Skeletal muscle cell (primary cell): ENCODE measurements around the gene RETN.
"Not testable (repeated sequence)": the region's sequence is repeated elsewhere in the genome, so short reads cannot be mapped to it uniquely, and the experiment has no call there.

Experiments
- DNase-seq: peaks from one replicate; pipeline ENCODE4 v3.0.0-alpha.2; 2010; ENCODE audit warnings: low read depth
- H3K4me3 ChIP-seq: 2 replicates; pipeline ENCODE4 v1.5.1; 2011; ENCODE audit warnings: low read depth, mild to moderate bottlenecking, control low read depth, low read length, moderate library complexity

Gene RETN

DNA sequence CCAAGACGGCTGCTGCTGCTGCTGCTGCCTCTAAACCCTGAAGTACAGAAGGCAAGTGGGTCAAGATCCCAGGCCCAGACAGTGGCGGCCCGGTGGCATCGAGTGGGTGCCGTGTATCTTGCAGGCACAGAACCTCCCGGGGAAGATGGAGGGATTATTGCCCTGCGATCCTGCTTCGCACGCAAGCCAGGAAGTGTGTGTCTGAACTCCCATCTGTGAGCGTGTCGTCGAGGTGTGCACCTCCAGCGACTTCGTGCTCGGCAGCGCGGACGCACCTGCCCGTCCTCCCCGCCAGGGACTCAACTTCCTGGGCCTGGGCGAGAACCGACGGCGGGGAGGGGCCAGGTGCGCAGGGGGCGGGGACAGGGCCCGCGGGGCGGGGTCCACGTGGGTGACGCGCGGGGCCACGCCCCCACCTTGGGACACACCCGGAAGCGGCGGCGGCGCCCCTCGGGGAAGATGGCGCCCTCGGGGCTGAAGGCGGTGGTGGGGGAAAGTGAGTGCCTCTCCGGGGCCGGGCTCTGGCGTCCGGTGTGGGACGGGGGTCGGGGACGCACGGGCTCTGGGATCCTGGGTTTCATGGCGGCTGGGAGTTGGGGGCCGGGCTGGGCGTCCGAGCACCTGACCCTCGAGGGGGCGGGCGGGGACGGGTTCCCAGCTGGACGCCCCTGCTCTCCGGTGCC is 32.0 kb upstream of the RETN start, which contains the start of gene STXBP2:
Gene STXBP2 (plus strand): TSS at position 420 of the 683 bp plus-strand sequence. CDS start 40 bp downstream, at position 460.
- DNase-seq: no peak
- peak within 1 kb of the TSS; percentile 25 for H3K4me3 ChIP-seq

DNA sequence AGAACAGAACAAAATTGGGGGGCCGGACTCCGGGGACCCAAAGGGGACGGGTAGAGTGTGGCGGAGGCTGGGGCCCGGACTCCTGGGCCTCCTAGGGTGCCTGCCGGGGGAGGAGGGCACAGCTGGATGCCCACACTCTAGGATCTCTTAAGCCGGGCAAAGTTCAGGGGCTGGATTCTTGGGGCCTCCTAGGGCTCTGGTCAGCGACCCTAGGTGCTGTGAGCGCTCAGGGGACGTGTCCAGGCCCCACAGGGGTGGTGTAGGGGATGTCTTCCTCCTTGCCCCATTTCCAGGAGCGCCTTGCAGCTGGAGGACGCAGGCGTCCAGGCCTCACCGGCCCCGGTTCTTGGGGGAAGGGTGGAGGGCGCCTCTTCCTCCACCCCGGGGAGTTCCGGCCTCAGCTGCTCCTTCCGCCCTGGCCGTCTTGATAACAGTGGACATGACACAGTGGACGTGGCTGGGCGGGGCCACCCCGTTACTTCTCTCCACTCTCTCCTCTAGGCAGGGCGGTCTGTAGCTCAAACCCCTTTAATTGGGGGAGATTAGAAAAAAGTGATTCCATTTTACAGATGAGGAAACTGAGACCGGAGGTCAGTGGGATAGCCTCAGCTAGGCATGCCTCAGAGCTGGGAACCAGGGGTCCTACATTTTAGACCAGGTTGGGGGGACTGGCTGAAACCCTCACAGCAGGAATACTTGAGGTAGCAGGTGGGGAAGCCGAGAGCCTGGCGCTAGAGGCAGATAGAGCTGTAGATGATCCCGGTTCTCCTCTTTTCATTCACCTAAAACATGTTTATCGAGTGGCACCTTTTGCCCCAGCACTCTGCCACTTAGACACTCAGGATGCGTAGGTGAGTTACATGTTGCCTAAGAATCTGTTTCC is 31.2 kb upstream of the RETN start:
- peak overlapping the region; percentile 25 for H3K4me3 ChIP-seq
- DNase-seq: no peak

DNA sequence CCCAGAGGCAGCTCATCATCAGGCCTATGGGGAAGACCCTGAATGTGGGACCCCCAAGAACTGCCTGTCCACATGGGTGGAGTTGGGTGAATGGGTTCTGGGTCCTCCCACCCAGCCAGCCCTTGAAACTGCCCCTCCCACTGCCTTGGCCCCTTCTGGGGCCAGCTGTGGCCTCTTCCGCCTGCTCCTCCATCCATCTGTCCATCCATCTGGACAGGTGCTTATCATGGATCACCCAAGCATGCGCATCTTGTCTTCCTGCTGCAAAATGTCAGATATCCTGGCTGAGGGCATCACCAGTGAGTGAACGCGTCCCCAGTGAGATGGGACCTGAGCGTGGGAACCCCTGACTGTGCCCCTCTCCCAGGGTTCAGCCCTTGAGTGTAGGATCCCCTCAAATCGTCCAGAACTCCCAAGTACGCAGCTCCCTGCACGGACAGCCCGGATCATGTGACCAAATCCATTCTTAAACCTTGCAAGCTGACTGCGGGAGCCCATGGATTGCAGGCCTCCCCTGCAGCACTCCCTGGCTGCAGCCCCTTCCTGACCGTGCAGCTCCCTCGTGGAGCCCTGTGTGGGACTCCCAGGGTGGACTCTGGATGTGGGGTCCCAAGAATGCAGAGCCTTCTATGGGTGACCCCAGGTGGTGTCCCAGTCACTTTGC is 29.9 kb upstream of the RETN start:
- no peak overlapping the region for H3K4me3 ChIP-seq
- no peak for DNase-seq

DNA sequence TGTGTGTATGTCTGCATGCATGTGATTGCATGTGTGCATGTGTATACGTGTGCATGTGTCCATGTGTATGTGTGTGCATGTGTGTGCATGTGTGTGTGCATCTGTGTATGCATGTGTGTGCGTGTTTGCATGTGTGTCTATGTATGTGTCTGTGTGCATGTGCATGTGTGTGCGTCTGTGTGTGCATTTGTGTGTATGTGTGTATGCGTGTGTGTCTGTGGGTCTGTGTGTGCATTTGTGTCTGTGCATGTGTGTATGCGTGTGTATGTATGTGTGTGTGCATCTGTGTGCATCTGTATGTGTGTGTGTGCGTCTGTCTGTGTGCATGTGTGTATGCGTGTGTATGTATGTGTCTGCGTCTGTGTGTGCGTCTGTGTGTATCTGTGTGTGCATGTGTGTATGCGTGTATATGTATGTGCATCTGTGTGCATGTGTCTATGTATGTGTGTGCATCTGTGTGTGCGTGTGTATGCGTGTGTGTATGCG is 28.9 kb upstream of the RETN start:
- no peak overlapping the region for H3K4me3 ChIP-seq
- no peak for DNase-seq

DNA sequence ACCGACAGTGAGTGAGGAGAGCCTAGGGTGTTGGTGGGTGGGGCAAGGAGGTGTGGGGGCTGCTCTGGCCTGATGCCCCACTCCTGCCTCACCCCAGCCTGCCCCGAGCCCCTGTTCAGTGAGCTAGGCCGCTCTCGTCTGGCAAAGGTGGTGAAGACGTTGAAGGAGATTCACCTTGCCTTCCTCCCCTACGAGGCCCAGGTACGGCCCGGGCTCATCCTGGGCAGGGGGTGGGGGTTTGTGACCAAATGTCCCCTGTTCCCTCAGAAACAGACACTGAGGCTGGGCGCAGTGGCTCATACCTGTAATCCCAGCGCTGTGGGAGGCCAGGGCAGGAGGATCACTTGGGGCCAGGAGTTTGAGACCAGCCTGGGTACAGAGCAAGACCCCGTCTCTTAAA is 28.0 kb upstream of the RETN start:
- no peak for DNase-seq

DNA sequence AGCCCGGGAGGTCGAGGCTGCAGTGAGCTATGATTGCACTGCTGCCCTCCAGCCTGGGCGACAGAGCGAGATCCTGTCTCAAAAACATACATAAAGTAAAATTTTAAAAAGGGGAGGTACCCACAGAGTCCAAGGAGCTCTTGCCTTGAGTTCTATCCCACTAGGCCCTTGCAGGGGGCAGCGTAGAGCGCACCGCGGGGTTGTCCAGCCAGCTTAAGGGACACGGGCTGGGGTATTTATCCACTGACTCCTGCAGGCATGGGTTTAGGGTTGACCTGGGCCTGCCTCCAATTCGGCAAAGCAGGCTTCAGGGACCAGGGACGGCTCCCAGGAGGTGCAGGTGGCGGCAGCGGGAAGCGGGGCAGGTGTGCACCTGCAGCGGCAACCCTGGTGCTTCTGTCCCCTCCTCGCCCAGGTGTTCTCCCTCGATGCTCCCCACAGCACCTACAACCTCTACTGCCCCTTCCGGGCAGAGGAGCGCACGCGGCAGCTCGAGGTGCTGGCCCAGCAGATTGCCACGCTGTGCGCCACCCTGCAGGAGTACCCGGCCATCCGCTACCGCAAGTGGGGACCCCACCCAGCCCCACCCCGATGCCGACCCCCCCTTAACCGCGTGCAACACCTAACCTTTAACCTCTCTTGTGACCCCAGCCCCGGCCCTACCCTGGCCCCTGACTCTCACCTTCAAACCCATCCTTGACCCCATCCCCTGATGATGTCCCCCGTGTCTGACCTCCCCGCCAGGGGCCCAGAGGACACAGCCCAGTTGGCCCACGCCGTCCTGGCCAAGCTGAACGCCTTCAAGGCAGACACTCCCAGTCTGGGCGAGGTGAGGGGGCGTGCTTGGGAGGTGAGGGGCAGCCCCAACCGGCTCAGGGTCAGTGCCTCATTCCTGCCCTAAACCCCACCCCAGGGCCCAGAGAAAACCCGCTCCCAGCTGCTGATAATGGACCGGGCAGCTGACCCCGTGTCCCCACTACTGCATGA is 27.3 kb upstream of the RETN start:
- no peak overlapping the region for H3K4me3 ChIP-seq

More for the DNA sequence above, 28.0 kb upstream of the RETN start:
- H3K4me3 ChIP-seq: no peak overlapping the region

DNA sequence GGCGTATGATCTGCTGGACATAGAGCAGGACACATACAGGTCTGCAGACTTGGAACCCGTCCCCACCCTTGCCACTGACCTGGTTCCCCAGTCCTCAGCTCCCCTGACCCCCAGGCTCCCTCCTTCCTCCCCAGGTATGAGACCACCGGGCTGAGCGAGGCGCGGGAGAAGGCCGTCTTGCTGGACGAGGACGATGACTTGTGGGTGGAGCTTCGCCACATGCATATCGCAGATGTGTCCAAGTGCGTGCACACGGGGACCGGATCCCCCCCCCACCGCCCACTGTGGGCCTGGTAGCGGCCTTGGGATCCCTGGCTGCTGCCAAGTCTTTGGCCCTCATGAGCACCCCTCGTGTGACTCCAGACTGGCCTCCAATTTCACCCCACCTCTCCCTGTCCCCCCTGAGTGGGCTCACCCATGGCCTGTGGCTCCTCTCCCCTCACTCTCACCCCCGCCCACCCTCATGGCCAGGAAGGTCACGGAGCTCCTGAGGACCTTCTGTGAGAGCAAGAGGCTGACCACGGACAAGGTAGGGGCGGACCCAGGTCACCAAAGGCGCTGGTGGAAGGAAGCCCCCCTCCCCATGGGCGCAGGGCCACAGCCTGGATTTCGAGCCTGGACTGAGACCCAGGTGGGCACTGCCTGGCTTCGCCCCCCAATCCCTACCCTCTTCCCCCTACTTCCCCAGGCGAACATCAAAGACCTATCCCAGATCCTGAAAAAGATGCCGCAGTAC is 26.4 kb upstream of the RETN start:
- H3K4me3 ChIP-seq: no peak overlapping the region
- no peak for DNase-seq

More for the DNA sequence above, 27.3 kb upstream of the RETN start:
- DNase-seq: no peak

DNA sequence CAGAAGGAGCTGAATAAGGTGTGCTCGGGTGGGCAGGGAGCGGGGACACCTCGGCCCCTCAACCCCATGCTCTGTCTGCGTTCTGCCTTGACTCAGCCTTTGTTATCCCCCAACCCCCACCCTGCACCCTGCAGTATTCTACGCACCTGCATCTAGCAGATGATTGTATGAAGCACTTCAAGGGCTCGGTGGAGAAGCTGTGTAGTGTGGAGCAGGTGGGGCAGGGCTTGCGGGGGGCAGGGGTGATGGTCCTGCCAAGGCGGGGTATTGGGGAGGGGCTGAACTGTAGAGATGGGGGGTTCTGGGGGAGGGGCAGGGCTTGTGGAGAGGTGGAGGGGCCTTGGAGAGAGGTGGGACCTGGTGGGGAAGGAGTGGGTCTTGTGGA is 25.8 kb upstream of the RETN start:
- no peak for DNase-seq
- no peak overlapping the region for H3K4me3 ChIP-seq

DNA sequence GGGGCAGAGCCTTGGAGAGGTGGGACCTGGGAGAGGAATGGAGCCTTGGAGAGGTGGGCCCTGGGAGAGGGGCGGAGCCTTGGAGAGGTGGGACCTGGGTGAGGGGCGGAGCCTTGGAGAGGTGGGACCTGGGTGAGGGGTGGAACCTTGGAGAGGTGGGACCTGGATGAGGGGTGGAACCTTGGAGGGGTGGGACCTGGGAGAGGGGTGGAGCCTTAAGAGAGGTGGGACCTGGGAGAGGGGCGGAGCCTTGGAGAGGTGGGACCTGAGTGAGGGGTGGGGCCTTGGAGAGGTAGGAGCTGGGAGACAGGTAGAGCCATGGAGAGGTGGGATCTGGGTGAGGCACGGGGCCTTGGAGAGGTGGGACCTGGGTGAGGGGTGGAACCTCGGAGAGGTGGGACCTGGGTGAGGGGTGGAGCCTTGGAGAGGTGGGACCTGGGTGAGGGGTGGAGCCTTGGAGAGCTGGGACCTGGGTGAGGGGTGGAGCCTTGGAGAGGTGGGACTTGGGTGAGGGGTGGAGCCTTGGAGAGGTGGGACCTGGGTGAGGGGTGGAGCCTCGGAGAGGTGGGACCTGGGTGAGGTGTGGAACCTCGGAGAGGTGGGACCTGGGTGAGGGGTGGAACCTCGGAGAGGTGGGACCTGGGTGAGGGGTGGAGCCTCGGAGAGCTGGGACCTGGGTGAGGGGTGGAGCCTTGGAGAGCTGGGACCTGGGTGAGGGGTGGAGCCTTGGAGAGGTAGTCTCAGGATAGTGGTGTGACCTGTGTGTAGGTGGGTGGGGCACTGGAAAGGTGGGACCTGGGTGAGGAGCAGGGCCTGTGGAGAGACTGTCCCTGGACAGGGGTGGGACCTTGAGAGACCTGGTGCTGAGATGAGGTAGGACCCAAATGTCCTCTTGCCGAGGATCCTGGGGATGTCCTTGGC is 25.0 kb upstream of the RETN start:
- not testable (repeated sequence) for H3K4me3 ChIP-seq, DNase-seq

DNA sequence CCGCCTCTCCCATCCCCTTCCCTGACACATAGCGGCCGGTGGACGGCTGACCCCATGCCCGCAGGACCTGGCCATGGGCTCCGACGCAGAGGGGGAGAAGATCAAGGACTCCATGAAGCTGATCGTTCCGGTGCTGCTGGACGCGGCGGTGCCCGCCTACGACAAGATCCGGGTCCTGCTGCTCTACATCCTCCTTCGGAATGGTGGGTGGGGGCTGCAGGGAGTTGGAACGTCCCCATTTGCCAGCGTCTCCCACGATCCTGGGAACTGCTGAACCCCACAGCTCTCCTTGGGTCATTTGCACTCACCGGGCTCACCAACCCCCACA is 24.3 kb upstream of the RETN start:
- DNase-seq: no peak

DNA sequence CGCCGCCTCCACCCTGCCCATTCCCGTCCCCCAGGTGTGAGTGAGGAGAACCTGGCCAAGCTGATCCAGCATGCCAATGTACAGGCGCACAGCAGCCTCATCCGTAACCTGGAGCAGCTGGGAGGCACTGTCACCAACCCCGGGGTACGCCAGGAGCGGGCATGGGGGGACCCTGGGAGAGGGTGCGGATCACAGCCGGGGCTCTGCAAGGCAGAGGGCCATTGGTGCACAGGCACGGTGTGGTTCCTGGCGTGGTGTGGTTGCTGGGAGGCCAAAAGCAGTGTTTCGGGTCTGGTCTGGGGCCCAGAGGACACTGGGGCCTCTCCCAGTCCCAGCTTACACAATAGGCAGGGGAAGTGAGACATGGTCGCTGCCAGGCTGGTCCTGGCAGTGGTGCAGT is 23.7 kb upstream of the RETN start:
- H3K4me3 ChIP-seq: no peak overlapping the region
- DNase-seq: no peak

More for the DNA sequence above, 24.3 kb upstream of the RETN start:
- H3K4me3 ChIP-seq: no peak overlapping the region

DNA sequence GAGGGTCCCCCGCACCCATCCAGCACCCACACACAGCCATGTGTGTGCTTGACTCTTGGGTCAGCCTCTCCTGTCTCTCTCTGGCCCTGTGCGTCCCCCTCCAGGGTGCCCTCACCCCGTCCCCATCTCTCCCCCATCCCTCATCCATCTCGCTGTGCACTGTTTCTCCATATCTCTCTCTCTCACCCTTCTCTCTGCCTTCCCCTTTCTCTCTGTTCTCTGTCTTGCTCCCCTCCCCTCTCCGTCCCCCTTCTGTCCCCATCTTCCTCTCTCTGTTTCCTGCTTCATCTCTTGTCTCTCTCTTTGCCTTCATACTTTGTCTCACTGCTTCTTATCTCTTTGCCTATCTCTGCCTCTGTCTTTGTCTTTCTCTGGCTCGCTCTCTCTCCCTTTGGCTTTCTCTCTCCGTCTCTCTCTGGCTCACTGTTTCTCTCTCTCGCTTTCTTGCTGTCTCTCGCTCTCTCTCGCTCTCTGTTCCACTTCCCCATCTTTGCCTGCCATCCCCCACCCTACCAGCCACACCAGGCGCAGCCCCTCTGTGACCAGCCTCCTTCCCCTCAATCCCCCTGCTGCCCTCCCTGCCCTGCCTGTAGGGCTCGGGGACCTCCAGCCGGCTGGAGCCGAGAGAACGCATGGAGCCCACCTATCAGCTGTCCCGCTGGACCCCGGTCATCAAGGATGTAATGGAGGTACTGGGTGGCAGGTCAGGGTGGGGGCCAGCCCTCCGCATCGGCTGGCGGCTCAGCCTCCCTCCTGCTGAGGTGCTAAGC is 23.0 kb upstream of the RETN start:
- no peak for DNase-seq
- H3K4me3 ChIP-seq: no peak overlapping the region

DNA sequence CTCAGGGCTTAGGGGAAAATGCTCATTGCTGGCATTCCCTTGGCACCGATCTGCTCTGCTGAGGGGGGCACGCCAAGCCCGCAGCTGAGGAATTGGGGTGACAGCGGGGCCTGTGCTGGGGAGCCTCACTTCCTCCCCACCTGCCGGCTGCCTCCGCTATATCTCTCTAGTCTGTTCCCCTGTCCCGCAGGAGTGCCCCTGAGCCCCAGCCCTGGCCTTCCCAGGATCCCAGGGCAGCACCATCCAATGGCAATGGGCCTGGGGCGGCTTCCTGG is 22.5 kb upstream of the RETN start:
- H3K4me3 ChIP-seq: no peak overlapping the region
- no peak for DNase-seq

DNA sequence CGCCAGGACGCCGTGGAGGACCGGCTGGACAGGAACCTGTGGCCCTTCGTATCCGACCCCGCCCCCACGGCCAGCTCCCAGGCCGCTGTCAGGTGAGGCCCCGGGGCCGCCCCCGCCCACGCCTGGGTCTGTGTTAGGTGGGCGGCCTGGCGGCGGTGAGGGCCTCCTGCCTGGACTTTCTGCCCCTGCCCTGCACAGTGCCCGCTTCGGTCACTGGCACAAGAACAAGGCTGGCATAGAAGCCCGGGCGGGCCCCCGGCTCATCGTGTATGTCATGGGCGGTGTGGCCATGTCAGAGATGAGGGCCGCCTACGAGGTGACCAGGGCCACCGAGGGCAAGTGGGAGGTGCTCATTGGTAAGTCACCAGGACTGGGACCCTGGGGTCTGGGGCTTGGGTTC is 21.7 kb upstream of the RETN start:
- H3K4me3 ChIP-seq: no peak overlapping the region
- DNase-seq: no peak

DNA sequence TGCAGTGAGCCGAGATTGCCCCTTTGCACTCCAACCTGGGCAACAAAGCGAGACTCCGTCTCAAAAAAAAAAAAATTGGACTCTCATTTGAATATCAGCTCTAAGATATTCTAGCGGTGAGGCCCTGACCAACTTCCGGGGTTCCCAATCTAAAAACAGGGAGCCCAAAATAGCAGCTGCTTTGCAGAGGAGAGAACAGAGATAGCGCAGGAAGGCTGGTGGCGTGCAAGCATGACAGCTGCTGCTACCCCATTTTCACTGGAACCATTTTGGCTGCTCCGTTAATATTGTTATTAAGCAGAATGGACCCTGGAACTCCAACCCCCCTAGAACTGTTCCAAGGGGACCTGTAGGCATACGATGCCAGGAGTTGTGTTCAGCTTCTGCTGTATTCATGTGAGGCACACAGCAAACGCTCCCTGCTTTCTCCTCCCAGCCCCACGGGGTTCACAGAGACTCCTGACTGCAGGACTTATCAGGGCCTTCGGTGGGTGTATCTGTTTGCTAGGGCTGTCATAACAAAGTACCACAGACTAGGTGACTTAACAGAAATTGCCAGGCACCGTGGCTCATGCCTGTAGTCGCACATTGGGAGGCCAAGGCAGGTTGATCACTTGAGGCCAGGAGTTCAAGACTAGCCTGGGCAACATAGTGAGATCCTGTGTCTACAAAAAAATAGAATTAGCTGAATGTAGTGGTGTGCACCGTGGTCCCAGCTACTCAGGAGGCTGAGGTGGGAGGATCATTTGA is 20.4 kb upstream of the RETN start:
- H3K4me3 ChIP-seq: no peak overlapping the region
- DNase-seq: no peak

DNA sequence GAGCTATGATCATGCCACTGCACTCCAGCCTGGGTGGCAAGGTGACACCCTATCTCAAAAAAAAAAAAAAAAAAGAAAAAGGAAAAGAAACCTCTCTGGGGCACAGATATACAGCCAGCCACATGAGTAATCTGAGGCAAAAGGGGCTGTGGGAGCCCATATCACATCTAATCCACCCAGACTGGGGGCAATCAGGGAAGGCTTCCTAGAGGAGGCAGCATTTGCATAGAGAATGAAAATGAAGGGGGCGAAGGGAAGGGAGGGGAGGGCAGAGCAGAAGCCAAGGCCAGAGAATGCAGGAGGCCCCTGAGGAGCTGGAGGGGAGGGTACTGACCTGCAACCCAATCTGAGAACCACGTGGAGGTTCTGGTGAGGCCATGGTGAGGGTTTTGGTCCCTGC is 18.7 kb upstream of the RETN start:
- H3K4me3 ChIP-seq: no peak overlapping the region
- no peak for DNase-seq
